Activated CD8-positive, alpha-beta T cell treated with anti-CD3 and anti-CD28 coated beads for 36 hours (primary cell): ENCODE results near the gene PCMTD2. TPM values are rescaled to one million over a fixed set of nuclear protein-coding genes. Genes with fewer than 3 reads are reported as not detected.

Source experiments
- ATAC-seq: fragments of 200-7000 bp; cut with Tn5 transposase; one replicate; pipeline ENCODE4 v1.10.0; 2021; ENCODE audit warnings: mild to moderate bottlenecking, moderate library complexity
- CTCF ChIA-PET: fragments of 350-600 bp; sonication (Branson Sonifier 250); formaldehyde crosslinking; loops from one replicate; lab custom pipeline; 2021; ENCODE audit warnings: antibody characterized with exemption; lab: Charles Lee
- POLR2A ChIA-PET: fragments of 350-600 bp; sonication (Branson Sonifier 250); formaldehyde crosslinking; loops from one replicate; lab custom pipeline; 2021; ENCODE audit warnings: antibody characterized with exemption; lab: Charles Lee
- DNase-seq: peaks from one replicate; pipeline ENCODE4 v3.0.0-alpha.2; 2020
- H3K27ac Mint-ChIP-seq: one replicate; pipeline ENCODE4 v1.8.0; 2021; ENCODE audit warnings: mild to moderate bottlenecking, mixed read lengths
- H3K27me3 Mint-ChIP-seq: one replicate; pipeline ENCODE4 v1.8.0; 2021; ENCODE audit warnings: mixed read lengths
- H3K36me3 Mint-ChIP-seq: one replicate; pipeline ENCODE4 v1.8.0; 2021; ENCODE audit warnings: low read depth, mixed read lengths
- H3K4me1 Mint-ChIP-seq: one replicate; pipeline ENCODE4 v1.8.0; 2021; ENCODE audit warnings: low read depth, mixed read lengths
- H3K4me3 Mint-ChIP-seq: one replicate; pipeline ENCODE4 v1.8.0; 2021; ENCODE audit warnings: mild to moderate bottlenecking, moderate library complexity, mixed read lengths
- H3K9me3 Mint-ChIP-seq: one replicate; pipeline ENCODE4 v1.8.0; 2021; ENCODE audit warnings: mixed read lengths
- intact Hi-C: fragments of 100-400 bp; cut with micrococcal nuclease; formaldehyde crosslinking; loops from one replicate; pipeline ENCODE4 v1.10.0; 2022
- total RNA-seq, 2 experiments: library from RNA; stranded (reverse); gene quantifications; one replicate each; pipeline ENCODE4 v1.2.3, GENCODE V29; 2021
- TF ChIP-seq, protein P1 (sequence below): fragments of 200-600 bp; IDR thresholded peaks from one replicate; pipeline ENCODE4 v1.8.0; 2022; ENCODE audit warnings: antibody characterized with exemption, mild to moderate bottlenecking

Gene PCMTD2
- total RNA-seq, 2 experiments from 2014 or later, result 26.0 to 28.6 TPM

DNA sequence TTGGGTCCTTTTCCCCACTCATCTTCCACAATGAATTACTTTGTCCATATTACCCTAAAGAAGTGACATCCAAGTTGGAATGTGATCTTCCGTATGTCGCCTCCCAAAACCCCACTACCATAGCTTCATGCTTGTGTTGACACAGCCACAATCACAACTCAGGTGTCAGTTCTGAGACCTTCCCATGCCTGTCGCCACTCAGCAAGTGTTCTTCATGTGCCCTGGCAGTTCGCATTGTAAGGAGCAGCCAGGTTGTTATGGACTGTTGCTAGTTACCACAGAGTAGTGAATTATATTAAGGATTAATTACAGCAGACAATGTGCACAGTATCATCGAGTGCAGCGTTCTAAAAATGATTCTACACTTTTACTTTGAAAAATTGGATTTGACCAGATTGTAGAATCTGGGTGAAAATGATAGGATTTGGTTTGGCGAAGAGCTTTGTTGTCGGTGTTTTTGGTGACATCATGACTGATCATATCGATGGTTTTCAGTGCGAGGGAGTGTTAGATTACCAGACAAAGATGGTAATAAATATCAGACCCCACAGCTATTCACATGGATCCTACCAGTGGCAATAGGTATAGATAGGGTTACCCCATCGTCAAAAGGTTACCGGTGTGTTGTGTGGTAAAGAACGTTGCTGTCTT is 1.7 kb downstream of the PCMTD2 start:
- Mint-ChIP-seq H3K4me3 (peak overlapping the region; percentile 82), H3K27ac (peak overlapping the region; percentile 92), H3K9me3 (no peaks in the 10 kb centered on the region), H3K27me3 (peaks cover 5% of the 10 kb centered on the region), H3K36me3 (peaks cover 12% of the 10 kb centered on the region), H3K4me1 (peaks cover 53% of the 10 kb centered on the region)
- intact Hi-C loops, result no loop called here
- TF ChIP-seq, protein P1, sequence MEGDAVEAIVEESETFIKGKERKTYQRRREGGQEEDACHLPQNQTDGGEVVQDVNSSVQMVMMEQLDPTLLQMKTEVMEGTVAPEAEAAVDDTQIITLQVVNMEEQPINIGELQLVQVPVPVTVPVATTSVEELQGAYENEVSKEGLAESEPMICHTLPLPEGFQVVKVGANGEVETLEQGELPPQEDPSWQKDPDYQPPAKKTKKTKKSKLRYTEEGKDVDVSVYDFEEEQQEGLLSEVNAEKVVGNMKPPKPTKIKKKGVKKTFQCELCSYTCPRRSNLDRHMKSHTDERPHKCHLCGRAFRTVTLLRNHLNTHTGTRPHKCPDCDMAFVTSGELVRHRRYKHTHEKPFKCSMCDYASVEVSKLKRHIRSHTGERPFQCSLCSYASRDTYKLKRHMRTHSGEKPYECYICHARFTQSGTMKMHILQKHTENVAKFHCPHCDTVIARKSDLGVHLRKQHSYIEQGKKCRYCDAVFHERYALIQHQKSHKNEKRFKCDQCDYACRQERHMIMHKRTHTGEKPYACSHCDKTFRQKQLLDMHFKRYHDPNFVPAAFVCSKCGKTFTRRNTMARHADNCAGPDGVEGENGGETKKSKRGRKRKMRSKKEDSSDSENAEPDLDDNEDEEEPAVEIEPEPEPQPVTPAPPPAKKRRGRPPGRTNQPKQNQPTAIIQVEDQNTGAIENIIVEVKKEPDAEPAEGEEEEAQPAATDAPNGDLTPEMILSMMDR, result no peak
- ChIA-PET CTCF (interaction anchor here (1.8 to 4.9 kb wide), 4 partner anchors 11 to 219 kb away, joined by 4 to 45 read pairs (median 8); no protein-coding TSS in a partner anchor), POLR2A (interaction anchor here (0.9 kb wide), 1 partner anchor 11 kb away, joined by 3 read pairs; no protein-coding TSS in a partner anchor)
- DNase-seq (no peak), ATAC-seq (no peak)

DNA sequence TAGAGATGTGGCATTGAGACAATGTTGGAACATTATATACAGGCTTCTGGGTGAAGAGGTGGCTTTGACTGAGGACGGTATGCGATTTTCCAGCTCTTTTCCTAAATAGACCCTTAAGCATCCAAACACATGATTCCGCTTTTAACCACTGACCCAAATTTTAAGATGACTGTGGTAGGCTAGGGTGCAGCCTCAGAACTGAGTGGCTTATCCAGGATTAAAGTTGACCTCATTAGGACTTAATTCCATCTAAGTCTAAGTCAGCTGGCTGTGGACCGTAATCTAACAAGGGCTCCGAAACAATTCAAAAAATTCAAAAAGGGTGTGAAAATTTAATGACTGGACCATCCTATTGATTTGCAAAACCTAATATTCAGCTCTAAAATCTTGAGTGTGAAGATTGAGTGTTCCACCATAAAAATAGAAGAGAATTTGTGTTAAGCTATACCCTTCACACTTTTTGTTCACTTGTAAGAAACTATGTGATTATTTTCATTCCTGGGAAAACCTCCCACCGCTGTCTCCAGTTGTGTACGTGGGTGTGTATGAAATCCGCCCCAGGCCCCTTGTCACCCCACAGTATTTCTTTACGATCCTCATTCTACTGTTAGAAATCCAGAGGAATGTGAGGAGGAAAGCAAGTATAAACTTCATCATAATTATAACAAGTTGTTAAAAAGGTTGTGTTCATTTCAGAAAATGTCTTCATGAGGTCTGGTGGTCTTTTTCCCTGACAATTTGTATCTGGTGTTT is 2.7 kb downstream of the PCMTD2 start:
- Mint-ChIP-seq H3K27me3 (no peaks in the 10 kb centered on the region), H3K9me3 (no peaks in the 10 kb centered on the region), H3K4me3 (no peak overlapping the region), H3K27ac (no peak overlapping the region), H3K36me3 (peaks cover 12% of the 10 kb centered on the region), H3K4me1 (peaks cover 61% of the 10 kb centered on the region)
- ChIA-PET CTCF (interaction anchor here (0.9 to 4.9 kb wide), 4 partner anchors 10 to 156 kb away, joined by 3 to 45 read pairs (median 6); no protein-coding TSS in a partner anchor), POLR2A (interaction anchor here (0.7 to 0.9 kb wide), 2 partner anchors 41 to 1044 kb away, joined by 3 to 5 read pairs; no protein-coding TSS in a partner anchor)
- intact Hi-C loops, result no loop called here
- ATAC-seq, result no peak
- TF ChIP-seq, protein P1, result no peak
- no peak for DNase-seq

DNA sequence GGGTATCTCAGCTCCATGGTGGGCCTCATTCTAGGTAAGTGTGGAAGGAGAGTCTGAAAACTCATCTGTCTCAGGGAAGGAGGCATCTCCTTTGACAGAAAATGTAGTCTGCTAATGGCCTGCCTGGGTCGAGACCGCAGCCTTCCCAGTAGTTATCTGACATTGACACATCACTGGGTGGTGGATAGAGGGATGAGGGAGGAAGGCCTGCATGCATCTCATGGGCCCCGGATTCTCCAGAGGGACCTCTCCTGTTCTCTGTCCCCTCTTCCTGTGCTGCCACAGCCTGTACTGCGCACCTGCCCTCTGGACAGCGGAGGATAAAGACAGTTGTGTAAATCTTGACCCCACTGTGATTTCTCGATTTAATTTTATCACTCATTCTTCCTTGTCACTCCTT is 4.7 kb downstream of the PCMTD2 start:
- Mint-ChIP-seq H3K27me3 (no peaks in the 10 kb centered on the region), H3K27ac (peak overlapping the region; percentile 5), H3K4me1 (peaks cover 75% of the 10 kb centered on the region), H3K4me3 (no peak overlapping the region), H3K9me3 (no peaks in the 10 kb centered on the region), H3K36me3 (peaks cover 13% of the 10 kb centered on the region)
- ATAC-seq (no peak), DNase-seq (no peak)
- CTCF ChIA-PET, result interaction anchor here (4.9 kb wide), 1 partner anchor 24 kb away, joined by 45 read pairs; no protein-coding TSS in a partner anchor
- TF ChIP-seq, protein P1, result no peak
- intact Hi-C loops, result no loop called here
- POLR2A ChIA-PET, result no interaction called here

DNA sequence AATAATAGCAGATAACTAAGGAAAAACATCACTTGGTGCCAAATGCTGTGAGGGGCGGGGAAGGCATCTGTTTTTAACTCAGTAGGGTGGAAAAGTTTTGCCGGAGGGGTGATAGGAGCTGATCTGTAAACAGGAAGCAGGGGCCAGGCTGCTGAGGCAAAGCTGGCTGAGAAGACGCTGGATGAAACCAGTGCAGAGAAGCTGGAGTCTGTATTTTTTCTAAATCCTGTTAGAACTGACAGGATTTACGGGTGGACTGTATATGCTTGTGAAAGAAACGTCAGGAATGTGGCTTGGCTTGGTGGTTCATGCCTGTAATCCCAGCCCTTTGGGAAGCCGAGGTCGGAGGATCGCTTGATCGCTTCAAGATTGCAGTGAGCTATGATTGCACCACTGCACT is 5.6 kb downstream of the PCMTD2 start:
- H3K36me3 Mint-ChIP-seq, result peaks cover 14% of the 10 kb centered on the region
- H3K27me3 Mint-ChIP-seq, result no peaks in the 10 kb centered on the region
- peaks cover 78% of the 10 kb centered on the region for H3K4me1 Mint-ChIP-seq
- H3K9me3 Mint-ChIP-seq, result no peaks in the 10 kb centered on the region
- TF ChIP-seq, protein P1, result no peak
- intact Hi-C loops, result no loop called here
- ChIA-PET POLR2A (no interaction called here), CTCF (no interaction called here)
- no peak overlapping the region for H3K4me3 Mint-ChIP-seq
- peak overlapping the region; percentile 16 for H3K27ac Mint-ChIP-seq
- DNase-seq, result peak; percentile 24
- ATAC-seq, result no peak
